Myocyte (in vitro differentiated cells): ENCODE measurements around the gene SMYD5. TPM values are rescaled to one million over a fixed set of nuclear protein-coding genes. Genes with fewer than 3 reads are reported as not detected.

Experiments
- DNase-seq: peaks from one replicate; pipeline ENCODE4 v3.0.0-alpha.2; 2012; ENCODE audit warnings: low read depth
- total RNA-seq: library from RNA; depleted of rRNA; stranded (reverse); fragments of >200 nt; gene quantifications from 2 replicates; pipeline ENCODE4 v1.2.3, GENCODE V29; 2014

The SMYD5 gene
- total RNA-seq, 1 donor from 2014 or later: 18.9 TPM

DNA sequence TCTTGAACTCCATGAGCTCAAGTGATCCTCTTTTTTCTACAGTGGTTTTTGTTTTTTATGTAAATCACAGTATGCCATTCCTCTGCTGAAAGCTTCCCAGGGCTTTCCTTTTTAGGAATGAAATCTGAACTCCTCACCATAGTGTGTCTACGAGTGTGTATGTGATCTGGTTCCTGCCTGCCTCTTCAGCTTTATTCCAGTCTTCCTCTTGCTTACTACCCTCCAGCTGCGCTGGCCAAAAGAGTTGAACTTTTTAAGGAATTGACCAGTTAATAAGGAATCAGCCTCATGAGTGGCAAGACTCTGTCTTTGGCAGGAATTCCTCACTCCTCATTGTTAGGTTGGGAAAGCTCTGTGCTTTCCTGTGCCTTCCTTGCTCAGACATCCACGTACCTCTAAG lies 24.1 kb downstream of the SMYD5 start:
- DNase-seq: no peak

DNA sequence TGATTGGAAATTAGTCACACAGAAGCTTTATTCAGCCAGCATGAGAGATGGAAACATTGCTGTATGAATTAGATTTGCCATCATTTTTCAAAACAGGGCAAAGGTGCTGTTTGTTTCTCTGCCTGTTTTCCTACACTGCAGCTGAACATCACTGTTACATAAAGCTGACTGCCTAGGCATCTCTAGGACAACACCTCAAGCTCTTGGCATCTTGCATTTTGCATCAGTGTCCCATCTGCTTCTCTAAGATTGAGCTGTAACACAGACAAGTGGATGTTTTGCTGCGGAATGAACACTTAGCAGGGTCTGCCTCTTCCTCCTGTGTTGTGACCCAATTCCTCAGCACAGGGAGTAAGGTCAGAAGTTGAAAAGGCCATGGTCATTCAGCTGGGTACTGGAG lies 24.9 kb downstream of the SMYD5 start:
- DNase-seq: no peak

DNA sequence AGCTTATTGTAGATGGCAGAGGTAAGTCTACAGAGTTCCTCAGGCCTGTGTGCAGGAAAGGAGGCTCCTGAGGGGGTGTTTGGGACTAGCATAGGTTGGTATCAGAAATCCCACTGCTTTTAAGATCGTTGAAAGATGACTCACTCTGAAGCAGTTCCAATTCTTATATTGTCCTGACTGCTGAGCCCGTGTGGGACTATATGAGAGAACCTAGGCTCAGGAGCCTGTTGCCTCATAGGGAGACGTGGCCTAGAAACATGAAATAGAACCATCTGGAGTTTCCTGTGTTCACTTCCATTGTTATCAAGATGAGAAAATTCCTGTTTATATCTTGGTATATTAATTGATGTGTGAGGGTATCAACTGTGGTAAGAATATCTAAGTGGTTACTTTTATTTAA lies 25.7 kb downstream of the SMYD5 start:
- DNase-seq: no peak

DNA sequence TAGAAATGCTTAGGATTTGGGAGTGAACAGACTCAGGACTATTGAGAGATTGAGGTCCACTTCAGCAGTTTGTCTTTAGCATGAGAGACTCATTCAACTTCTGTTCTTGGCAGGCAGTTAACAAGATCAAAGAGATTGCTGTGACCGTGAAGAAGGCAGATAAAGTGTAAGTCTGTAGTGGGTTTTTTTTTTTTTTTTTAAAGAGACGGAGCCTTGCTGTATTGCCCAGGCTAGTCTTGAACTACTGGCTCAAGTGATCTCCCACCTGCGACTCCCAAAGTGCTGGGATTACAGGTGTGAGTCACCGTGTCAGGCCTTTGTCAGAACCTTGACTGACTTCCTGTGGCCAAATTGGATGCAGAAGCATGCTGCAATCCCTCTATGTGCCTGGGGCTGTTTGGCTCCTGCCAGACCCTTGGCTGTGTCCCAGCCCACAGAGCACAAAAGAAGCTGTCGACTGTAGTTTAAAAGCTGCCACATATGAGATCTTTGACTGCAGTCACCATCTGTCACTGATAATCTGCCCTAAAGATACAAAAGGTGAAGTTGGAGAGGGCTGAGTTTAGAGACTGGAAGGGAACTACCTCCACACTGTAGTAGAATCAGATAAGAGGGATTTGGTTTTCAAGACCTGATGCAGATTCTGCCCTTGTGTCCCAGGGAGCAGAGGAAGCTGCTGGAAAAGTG lies 30.0 kb downstream of the SMYD5 start:
- peak; percentile 87 for DNase-seq

DNA sequence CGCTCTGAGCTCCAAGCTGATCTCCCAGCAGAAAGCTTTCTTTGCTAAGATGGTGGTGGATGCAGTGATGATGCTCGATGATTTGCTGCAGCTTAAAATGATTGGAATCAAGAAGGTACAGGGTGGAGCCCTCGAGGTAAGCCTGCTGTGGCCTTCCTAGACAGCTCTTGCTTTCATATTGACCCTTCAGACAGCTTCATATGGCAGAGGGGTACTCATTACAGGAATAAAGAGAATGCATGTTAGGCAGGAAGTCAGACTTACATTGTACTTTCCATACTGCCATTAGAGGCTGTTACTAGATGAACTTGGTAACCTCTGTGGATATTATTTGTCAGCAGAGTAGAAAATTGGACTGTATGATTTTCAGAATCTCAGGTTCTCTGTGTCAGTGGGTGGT lies 30.5 kb downstream of the SMYD5 start:
- no peak for DNase-seq

DNA sequence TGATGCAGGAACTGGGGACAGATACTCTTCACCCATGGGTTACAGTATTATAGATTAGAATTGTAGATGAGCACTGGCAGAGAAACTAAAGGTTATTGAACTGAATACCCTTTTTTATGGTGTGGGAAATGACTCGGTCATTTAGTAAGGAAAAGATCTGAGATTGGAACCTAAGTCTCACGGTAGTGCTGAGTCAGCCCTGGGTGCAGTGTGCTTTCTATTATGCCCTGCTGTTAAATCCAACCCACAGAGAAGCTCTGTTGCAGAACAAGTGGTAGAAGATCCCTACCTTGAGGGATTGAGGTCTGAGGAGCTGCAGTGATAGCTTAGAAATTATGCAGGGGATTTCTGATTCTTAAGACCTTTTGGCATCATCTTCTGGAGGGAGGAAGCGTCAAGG lies 32.8 kb downstream of the SMYD5 start:
- no peak for DNase-seq

DNA sequence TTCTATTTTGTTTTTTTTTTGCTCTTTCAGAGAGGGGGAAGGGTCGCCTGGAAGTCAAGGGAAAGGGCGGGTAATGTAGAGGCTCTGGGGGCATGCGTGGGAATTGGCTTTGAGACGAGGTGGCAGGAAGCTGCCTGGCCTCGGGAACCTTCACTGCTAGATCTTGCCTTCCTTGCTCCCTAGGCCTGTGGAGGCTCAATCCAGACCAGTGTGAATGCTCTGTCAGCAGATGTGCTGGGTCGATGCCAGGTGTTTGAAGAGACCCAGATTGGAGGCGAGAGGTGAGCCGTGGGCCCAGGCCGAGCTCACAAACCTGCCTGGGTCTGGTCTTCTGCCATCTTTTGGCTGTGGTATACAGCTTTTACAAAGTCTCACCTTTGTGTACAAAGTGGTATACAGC lies 35.6 kb downstream of the SMYD5 start:
- no peak for DNase-seq

DNA sequence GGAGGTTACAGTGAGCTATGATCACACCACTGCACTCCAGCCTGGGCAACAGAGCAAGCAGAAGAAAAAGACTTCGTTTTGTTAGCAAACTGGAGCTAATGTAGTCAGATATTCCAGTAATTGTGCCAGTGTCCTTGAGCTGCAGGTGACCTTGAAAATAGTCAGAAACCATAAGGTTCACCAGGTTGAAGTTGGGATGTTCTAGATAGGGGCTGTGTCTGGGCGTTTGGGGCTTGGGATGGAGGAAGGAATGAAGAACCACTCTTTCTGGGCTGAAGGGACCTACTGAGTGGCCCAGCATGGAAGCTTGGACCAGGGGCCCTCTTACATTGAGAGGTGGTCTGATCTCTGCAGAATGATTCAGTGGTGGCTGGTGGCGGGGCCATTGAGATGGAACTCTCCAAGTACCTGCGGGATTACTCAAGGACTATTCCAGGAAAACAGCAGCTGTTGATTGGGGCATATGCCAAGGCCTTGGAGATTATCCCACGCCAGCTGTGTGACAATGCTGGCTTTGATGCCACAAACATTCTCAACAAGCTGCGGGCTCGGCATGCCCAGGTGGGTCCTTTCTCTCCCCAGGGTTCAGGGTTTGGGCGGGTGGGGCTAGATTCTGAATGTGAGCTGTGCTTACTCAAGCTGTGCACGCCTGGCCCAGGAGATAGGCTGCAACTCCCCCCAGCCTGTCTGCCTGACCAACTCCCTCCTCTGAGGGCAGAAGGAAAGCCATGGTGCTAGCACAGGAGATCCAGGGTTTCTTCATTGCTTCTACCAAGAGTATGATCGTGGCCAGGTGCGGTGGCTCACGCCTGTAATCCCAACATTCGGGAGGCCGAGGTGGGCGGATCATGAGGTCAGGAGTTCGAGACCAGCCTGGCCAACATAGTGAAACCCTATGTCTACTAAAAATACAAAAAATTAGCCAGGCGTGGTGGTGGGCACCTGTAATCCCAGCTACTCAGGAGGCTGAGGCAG lies 37.1 kb downstream of the SMYD5 start:
- peak; percentile 96 for DNase-seq

DNA sequence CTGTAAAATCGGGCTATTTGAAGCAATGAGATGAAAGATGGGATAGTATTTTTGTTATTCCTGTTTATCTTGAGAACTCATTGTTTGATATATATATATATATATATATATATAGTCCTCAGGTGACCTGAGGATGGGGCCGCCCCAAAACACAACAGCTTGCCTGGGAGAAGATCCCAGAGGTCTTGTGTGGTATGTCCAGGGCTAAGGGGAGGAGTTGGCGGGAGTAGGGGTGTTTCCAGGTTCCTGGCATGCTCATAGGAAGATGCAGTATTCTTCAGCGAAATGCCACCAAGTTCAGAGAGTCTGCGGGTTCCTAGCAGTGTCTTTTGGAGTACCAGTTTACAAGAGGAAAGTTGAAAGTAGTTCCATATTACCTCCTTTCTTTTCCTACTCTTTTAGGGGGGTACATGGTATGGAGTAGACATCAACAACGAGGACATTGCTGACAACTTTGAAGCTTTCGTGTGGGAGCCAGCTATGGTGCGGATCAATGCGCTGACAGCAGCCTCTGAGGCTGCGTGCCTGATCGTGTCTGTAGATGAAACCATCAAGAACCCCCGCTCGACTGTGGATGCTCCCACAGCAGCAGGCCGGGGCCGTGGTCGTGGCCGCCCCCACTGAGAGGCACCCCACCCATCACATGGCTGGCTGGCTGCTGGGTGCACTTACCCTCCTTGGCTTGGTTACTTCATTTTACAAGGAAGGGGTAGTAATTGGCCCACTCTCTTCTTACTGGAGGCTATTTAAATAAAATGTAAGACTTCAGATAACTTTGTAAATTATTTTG lies 38.4 kb downstream of the SMYD5 start:
- no peak for DNase-seq

DNA sequence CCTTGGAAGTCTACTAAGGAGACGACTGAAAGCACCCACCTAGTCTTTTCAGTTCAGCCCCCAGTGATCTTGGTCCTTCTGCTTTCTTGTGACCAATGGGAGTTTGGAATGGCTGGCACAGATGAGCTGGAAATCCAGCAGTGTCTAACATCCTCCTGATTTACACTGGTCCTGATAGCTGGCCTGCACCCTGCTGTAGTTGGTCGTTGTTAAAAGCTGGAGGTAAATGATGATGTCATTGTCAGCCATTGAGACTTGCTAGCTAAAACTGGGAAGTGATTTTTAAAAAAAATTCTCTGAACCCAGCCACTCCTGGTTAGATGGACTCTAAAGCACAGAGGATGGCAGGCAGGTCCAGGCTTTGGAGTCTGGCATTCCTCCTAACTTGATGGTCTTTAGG lies 39.4 kb downstream of the SMYD5 start:
- DNase-seq: no peak

DNA sequence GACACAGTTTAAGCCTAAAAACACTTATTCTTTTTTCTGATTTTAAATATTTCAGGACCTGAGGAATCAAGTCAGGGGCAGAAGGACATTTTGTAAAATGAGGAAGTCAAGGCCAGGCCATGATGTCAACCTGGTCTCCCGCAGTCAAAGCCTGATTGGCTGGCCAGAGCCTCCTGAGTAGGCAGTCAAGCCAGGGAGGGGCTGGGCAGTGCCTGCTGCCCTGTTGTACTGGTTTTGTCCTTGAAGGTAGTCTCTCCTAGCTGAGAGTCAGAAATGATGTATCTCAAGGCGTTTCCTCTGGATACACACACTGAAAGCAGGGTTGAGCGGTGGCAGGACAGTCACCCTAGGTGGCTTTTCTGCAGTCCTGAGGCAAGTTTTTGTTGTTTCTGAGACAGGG lies 39.9 kb downstream of the SMYD5 start:
- no peak for DNase-seq

DNA sequence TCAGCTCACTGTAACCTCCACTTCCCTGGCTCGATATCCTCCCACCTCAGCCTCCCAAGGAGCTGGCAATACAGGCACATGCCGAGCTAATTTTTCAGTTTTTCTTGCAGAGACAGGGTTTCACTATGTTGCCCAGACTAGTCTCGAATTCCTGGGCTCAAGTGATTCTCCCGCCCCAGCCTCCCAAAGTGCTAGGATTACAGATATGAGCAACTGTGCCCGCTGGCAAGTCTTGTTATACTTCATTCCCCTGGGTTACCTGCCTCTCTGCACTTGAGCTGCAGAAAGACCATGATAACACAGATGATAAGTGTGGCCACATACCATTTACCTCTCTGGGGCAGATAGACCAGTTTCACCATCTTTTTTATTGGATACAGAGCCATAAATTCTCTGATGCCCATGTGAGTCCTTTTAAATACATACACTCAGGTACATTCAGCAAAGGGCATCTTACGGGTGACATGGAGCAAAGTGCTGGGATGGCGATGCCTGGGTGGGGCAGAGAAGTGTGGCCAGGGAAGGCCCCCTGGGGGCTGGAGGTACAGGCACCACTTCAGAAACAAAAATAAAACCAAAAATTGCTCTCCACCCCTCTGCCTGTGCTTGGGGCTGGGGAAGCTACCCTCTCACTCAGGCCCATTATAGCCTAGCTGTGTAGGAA lies 40.4 kb downstream of the SMYD5 start:
- no peak for DNase-seq

DNA sequence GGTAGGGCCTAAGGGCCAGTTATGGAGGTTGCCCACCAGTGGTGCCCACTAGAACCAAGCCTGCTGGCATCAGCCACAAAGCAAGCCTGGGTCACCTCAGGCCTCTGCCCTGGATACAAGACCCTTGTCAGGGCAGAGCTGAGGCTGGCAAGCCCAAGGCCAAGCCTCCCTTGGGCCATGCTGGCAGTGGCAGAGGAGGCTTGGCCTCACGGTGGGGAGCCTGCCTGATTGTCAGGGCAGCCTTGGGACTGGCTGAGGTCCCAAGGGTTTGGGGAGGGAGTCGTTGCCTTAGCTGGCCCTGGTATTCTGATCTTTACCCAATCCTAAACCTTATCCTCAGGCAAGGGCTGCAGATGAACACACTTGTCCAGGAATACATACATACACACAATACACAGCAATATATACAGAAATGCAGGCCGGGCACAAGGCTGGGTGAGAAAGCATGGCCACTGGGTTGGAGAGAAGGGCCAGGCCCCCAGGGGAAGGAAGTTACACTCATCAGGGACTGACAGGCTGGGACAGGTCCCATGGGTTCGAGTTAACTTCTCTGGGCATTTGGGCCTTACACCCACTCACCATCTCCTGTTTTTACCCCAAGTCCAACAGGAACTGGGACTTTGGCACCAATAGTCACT lies 41.1 kb downstream of the SMYD5 start:
- no peak for DNase-seq

DNA sequence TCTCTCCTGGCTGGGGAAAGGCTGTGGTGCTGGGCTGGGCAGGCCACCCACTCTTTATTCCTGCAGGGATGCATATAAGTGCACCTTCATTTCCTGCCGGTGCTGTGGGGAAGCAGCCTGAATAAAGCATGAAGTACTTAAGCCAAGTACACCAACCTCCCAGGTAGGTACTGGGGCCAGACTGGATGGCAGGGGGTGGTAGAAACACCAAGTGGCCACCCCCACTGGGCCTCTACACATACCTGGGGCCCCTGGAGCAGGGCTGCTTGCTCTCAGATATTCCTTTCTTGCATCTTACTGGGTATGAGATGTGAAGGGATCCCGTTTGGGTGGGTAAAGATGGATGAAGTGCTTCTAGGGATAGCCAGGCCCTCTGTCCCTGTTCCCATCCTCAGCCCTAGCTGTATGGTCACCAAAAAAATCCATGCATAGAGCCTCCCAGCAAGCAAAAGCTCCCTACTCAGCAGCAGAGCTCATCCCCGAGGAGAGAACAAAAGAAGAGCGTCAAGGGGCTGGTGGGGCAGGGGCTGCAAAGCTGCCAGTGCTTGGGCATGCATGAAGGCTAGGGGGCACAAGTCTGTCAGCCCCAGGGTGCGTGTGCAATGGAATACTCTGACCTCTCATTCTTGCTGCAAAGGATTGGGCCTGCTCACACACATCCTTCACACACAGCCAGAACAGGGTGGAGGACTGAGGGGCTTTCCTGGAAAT lies 42.0 kb downstream of the SMYD5 start:
- DNase-seq: no peak

DNA sequence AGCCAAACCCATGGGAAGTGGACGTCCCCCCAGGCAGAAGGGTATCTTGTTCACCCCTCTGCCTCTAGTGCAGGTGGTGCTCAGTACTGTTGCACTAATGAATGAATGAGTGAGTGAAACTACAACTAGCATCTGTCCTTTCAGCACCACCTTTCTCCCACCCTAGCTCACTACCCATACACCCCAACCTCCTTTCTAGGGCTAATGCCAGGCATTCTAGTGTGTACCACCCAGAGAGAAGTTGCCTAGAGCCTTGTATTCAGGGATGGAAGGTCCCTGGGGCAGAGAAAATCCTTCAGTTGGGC lies 42.5 kb downstream of the SMYD5 start:
- DNase-seq: no peak

DNA sequence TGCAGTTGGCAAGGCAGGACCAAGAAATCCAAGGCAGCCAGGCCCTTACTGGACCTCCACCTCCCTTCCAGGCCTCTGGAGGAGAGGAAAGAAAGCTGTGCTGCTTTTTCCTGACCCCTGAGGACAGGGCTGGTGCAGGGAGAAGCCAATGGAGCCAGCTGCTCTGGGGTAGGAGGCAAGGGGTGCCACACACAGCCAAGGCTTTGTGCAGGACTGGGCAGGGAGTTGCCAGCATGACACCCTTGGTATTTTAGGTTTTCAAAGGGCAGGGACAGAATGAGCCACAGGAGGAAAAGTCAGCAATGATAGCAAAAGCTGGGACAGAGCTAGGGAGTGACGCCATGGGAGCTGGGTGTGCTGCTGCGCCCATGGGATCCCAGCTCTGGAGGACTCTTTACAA lies 43.0 kb downstream of the SMYD5 start:
- peak; percentile 49 for DNase-seq

DNA sequence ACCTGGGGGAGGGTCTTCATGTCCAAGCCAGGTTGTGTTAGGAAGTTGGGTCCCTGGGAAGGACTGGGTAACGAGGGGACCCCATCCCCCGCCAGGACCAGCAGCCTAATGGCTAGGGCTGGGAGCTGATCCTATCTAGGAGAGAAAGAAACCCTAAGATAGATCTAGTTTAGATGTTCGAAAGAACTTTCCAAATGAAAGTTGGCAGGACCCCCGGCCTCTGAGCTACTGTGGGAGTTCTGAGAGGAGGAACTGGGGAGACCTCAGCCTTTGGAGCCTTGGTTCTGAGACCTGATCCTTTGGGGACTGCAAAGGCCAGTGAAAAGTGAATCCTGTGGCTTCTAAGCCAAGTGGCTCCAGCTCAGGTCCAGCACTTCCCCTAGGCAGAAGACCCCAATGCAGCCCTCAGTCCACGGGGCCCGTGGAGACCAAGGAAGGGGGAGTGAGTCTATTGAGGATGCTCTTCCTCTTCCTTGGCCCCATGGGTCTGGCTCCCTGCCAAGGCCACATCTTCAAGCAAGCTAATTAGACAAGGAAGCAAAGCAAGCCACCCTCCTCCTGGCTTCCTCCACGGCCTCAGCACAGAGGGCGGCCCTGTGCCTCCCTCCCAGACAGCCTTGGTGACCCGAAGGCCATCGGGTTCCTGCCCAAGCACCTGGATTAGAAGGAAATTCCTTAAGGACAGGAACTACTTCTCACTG lies 43.5 kb downstream of the SMYD5 start:
- DNase-seq: no peak

DNA sequence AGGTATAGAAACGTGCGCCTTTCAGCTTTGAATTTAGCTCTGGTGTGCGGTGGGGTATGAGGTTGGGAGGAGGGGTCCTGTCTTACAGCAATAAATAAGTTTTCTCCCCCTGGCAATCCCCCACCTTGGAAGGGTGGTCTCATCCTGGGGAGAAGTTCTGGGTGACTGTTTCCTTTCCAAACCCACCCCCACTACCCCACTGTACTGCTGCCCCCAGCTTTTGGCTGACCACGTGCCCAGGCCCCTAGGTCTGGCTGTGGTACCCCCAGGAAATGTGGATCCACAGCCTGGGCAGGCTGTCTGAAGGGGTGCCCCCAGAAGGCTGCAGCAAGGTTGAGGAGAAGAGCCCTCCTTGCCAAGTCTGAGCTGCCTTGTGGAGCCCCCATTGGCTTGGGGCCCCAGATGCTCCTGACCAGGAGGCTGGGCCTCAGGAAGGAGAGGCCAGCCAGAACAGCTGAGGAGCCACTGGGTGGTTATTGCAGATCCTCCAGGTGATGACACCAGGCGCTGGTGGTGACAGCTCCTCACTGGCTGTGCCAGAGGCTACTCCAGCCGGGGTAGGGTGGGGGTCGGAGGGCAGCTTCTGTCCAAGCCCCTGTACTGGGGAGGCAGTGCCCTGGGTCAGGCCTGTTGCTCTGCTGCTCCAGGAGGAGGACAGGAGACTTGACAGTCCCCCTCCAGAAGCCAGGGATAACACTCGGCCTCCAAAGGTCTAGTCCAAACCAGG lies 44.3 kb downstream of the SMYD5 start:
- DNase-seq: no peak

DNA sequence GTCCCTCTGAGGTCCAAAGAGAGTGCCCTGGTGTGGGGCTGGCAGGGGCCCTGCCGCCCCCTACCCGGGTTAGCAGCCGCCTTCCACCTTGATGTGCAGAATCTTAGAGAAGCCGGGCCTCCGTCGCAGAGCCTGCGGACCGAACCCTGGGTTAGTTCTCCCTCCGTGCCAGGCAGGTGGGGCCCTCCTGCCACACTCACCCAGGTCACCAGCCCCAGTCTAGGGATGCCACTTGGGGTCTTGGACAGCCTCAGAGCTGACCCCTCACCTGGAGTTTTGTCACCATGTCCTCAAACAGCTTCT lies 44.8 kb downstream of the SMYD5 start:
- no peak for DNase-seq
